ENCODE measurements around the gene IYD.

DNA sequence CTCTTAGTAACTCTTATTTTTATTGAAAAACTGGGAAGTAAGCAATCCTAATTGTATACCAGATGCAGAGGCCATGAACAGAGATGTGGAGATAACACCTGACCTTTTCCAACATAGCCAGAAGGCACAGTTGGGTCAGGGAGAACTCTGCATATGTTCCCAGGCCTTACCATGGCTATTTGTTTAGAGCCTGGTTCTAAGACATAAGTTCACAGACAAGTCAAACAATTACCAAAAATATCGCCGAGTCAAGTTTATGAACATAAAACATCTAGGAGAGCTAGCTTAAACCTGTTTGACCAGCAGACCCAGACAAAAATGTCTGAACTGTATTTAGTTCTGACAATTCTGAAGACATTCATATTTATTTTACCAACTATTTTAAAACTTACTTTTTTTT lies 26.7 kb upstream of the IYD start:
- TF ChIP-seq SUZ12 (IDR thresholded peaks at IDR 0.05) = no peak
- TF ChIP-seq HDGF (IDR thresholded peaks at IDR 0.05; ENCODE audit: borderline replicate concordance) = no peak
- TF ChIP-seq SP1 (IDR thresholded peaks at IDR 0.05) = no peak
- TF ChIP-seq TARDBP (IDR thresholded peaks at IDR 0.05) = no peak
- TF ChIP-seq BHLHE40 (IDR thresholded peaks at IDR 0.05; ENCODE audit: borderline replicate concordance) = no peak
- TF ChIP-seq ARNT (IDR thresholded peaks at IDR 0.05) = no peak

All from HEK293T (cell line).